Measurements from ENCODE around the gene GJB5.

The GJB5 gene

GRCh38 chr1:34785875-34786470, 31.1 kb downstream of the GJB5 start:
- no peaks in the 10 kb centered on the region for H3K9me3 ChIP-seq
- no peaks in the 10 kb centered on the region for H3K36me3 ChIP-seq
- TF ChIP-seq CTCF (IDR thresholded peaks at IDR 0.05): no peak
- no peak overlapping the region for H3K4me3 ChIP-seq (ENCODE audit: low read depth in 1 of 2, low read length in 1 of 2)
- H3K27ac ChIP-seq: no peak overlapping the region
- no peaks in the 10 kb centered on the region for H3K4me1 ChIP-seq (ENCODE audit: control insufficient read depth in 1 of 2, insufficient read depth in 1 of 2, low read depth in 1 of 2, low read length in 1 of 2)
- H3K27me3 ChIP-seq: peaks cover 66% of the 10 kb centered on the region

GRCh38 chr1:34786521-34787325, 31.9 kb downstream of the GJB5 start:
- no peak for TF ChIP-seq CTCF (IDR thresholded peaks at IDR 0.05)
- no peak overlapping the region for H3K4me3 ChIP-seq (ENCODE audit: low read depth in 1 of 2, low read length in 1 of 2)
- no peaks in the 10 kb centered on the region for H3K36me3 ChIP-seq
- H3K4me1 ChIP-seq (ENCODE audit: control insufficient read depth in 1 of 2, insufficient read depth in 1 of 2, low read depth in 1 of 2, low read length in 1 of 2): no peaks in the 10 kb centered on the region
- H3K9me3 ChIP-seq: no peaks in the 10 kb centered on the region
- H3K27me3 ChIP-seq: peaks cover 66% of the 10 kb centered on the region
- no peak overlapping the region for H3K27ac ChIP-seq

- Histone ChIP-seq H3K9me3 (no peaks in the 10 kb centered on the region), H3K27me3 (peaks cover 66% of the 10 kb centered on the region), H3K4me1 (ENCODE audit: control insufficient read depth in 1 of 2, insufficient read depth in 1 of 2, low read depth in 1 of 2, low read length in 1 of 2) (no peaks in the 10 kb centered on the region), H3K27ac (no peak overlapping the region), H3K36me3 (no peaks in the 10 kb centered on the region), H3K4me3 (ENCODE audit: low read depth in 1 of 2, low read length in 1 of 2) (no peak overlapping the region)
- TF ChIP-seq CTCF (IDR thresholded peaks at IDR 0.05): no peak
Observed at GRCh38 chr1:34787461-34788420, 32.9 kb downstream of the GJB5 start.

- Histone ChIP-seq H3K27me3 (peaks cover 72% of the 10 kb centered on the region), H3K4me3 (ENCODE audit: low read depth in 1 of 2, low read length in 1 of 2) (no peak overlapping the region), H3K27ac (no peak overlapping the region), H3K4me1 (ENCODE audit: control insufficient read depth in 1 of 2, insufficient read depth in 1 of 2, low read depth in 1 of 2, low read length in 1 of 2) (no peaks in the 10 kb centered on the region), H3K36me3 (no peaks in the 10 kb centered on the region), H3K9me3 (no peaks in the 10 kb centered on the region)
- TF ChIP-seq CTCF (IDR thresholded peaks at IDR 0.05): no peak
Observed at GRCh38 chr1:34790985-34791384, 36.1 kb downstream of the GJB5 start.

- no peaks in the 10 kb centered on the region for H3K4me1 ChIP-seq (ENCODE audit: control insufficient read depth in 1 of 2, insufficient read depth in 1 of 2, low read depth in 1 of 2, low read length in 1 of 2)
- H3K27me3 ChIP-seq: peaks cover 68% of the 10 kb centered on the region
- H3K36me3 ChIP-seq: no peaks in the 10 kb centered on the region
- no peak overlapping the region for H3K4me3 ChIP-seq (ENCODE audit: low read depth in 1 of 2, low read length in 1 of 2)
- TF ChIP-seq CTCF (IDR thresholded peaks at IDR 0.05): no peak
- no peaks in the 10 kb centered on the region for H3K9me3 ChIP-seq
- no peak overlapping the region for H3K27ac ChIP-seq
Observed at GRCh38 chr1:34792424-34792823, 37.6 kb downstream of the GJB5 start.
